ENCODE measurements around the gene RUVBL2. TPM values are rescaled to one million over a fixed set of nuclear protein-coding genes. Genes with fewer than 3 reads are reported as not detected.

Gene RUVBL2
- total and polyA plus RNA-seq, 4 donors, result 29.6 to 80.1 (median 49.6) TPM

GRCh38 chr19:48987323-48987722 is 6.4 kb upstream of the RUVBL2 start:
- H3K27me3 ChIP-seq (ENCODE audit: control insufficient read depth in 4 of 4, insufficient read depth in 4 of 4, low read length in 3 of 4), result no peaks in the 10 kb centered on the region
- no peaks in the 10 kb centered on the region for H3K9me3 ChIP-seq (ENCODE audit: control insufficient read depth in 4 of 4, low read length in 3 of 4)
- H3K27ac ChIP-seq (ENCODE audit: low read depth in 1 of 2, low read length in 2 of 2), result no peak overlapping the region
- H3K4me3 ChIP-seq (ENCODE audit: low read depth in 1 of 3, low read length in 3 of 3), result no peak overlapping the region
- peaks cover 9 to 18% (median 15%) of the 10 kb centered on the region in 4 donors for H3K4me1 ChIP-seq (ENCODE audit: control insufficient read depth in 4 of 4, insufficient read depth in 4 of 4, low read length in 3 of 4)
- DNase-seq (ENCODE audit: low spot score), result no peak
- H3K9ac ChIP-seq (ENCODE audit: low read depth in 1 of 2, low read length in 2 of 2), result no peak overlapping the region
- WGBS, result 94% methylated on average over 7 of the region's 7 CpGs
- peaks cover 6 to 26% (median 25%) of the 10 kb centered on the region in 4 donors for H3K36me3 ChIP-seq (ENCODE audit: control insufficient read depth in 4 of 4, insufficient read depth in 3 of 4, low read depth in 1 of 4, low read length in 3 of 4)
- TF ChIP-seq FOXA1 (IDR thresholded peaks at IDR 0.05) (no peak), NR2F2 (IDR thresholded peaks at IDR 0.05) (no peak), RAD21 (IDR thresholded peaks at IDR 0.05) (no peak), TAF1 (conservative IDR thresholded peaks at IDR 0.05) (no peak), REST (IDR thresholded peaks at IDR 0.05) (no peak), RXRA (IDR thresholded peaks at IDR 0.05) (no peak), YY1 (IDR thresholded peaks at IDR 0.05) (no peak), CTCF (IDR thresholded peaks at IDR 0.05; ENCODE audit: low read depth, low read length, missing input control) (no peak), GABPA (IDR thresholded peaks at IDR 0.05 in 1 of 2, conservative IDR thresholded peaks at IDR 0.05 in 1 of 2) (no peak), FOXA2 (IDR thresholded peaks at IDR 0.05) (no peak), HNF4G (IDR thresholded peaks at IDR 0.05) (no peak), SP1 (IDR thresholded peaks at IDR 0.05) (no peak), MAX (IDR thresholded peaks at IDR 0.05) (no peak), ATF3 (IDR thresholded peaks at IDR 0.05) (no peak), EGR1 (IDR thresholded peaks at IDR 0.05; ENCODE audit: low read depth in 2 of 2) (no peak), JUND (IDR thresholded peaks at IDR 0.05) (no peak), ZBTB33 (IDR thresholded peaks at IDR 0.05) (no peak)

- DNase-seq (ENCODE audit: low spot score), result no peak
- Histone ChIP-seq H3K27me3 (ENCODE audit: control insufficient read depth in 4 of 4, insufficient read depth in 4 of 4, low read length in 3 of 4) (no peaks in the 10 kb centered on the region), H3K4me3 (ENCODE audit: low read depth in 1 of 3, low read length in 3 of 3) (no peak overlapping the region), H3K4me1 (ENCODE audit: control insufficient read depth in 4 of 4, insufficient read depth in 4 of 4, low read length in 3 of 4) (peaks cover 9 to 21% (median 16%) of the 10 kb centered on the region in 4 donors), H3K36me3 (ENCODE audit: control insufficient read depth in 4 of 4, insufficient read depth in 3 of 4, low read depth in 1 of 4, low read length in 3 of 4) (peaks cover 6 to 22% (median 20%) of the 10 kb centered on the region in 4 donors), H3K27ac (ENCODE audit: low read depth in 1 of 2, low read length in 2 of 2) (no peak overlapping the region), H3K9ac (ENCODE audit: low read depth in 1 of 2, low read length in 2 of 2) (no peak overlapping the region), H3K9me3 (ENCODE audit: control insufficient read depth in 4 of 4, low read length in 3 of 4) (no peaks in the 10 kb centered on the region)
- whole genome bisulfite sequencing, result 96% methylated on average over 7 of the region's 7 CpGs
- no peak for TF ChIP-seq RAD21 (IDR thresholded peaks at IDR 0.05)
- TF ChIP-seq ZBTB33 (IDR thresholded peaks at IDR 0.05), result no peak
- no peak for TF ChIP-seq GABPA (IDR thresholded peaks at IDR 0.05 in 1 of 2, conservative IDR thresholded peaks at IDR 0.05 in 1 of 2)
- TF ChIP-seq HNF4G (IDR thresholded peaks at IDR 0.05), result no peak
- no peak for TF ChIP-seq JUND (IDR thresholded peaks at IDR 0.05)
- TF ChIP-seq REST (IDR thresholded peaks at IDR 0.05), result no peak
- TF ChIP-seq ATF3 (IDR thresholded peaks at IDR 0.05), result no peak
- no peak for TF ChIP-seq RXRA (IDR thresholded peaks at IDR 0.05)
- no peak for TF ChIP-seq NR2F2 (IDR thresholded peaks at IDR 0.05)
- TF ChIP-seq TAF1 (conservative IDR thresholded peaks at IDR 0.05), result no peak
- no peak for TF ChIP-seq HNF4A (conservative IDR thresholded peaks at IDR 0.05)
Measured at GRCh38 chr19:48988286-48988685, 5.4 kb upstream of the RUVBL2 start.
